ENCODE data around the gene DPY19L1.
"Not testable (repeated sequence)": the region's sequence is repeated elsewhere in the genome, so short reads cannot be mapped to it uniquely, and the experiment has no call there.

The DPY19L1 gene

DNA sequence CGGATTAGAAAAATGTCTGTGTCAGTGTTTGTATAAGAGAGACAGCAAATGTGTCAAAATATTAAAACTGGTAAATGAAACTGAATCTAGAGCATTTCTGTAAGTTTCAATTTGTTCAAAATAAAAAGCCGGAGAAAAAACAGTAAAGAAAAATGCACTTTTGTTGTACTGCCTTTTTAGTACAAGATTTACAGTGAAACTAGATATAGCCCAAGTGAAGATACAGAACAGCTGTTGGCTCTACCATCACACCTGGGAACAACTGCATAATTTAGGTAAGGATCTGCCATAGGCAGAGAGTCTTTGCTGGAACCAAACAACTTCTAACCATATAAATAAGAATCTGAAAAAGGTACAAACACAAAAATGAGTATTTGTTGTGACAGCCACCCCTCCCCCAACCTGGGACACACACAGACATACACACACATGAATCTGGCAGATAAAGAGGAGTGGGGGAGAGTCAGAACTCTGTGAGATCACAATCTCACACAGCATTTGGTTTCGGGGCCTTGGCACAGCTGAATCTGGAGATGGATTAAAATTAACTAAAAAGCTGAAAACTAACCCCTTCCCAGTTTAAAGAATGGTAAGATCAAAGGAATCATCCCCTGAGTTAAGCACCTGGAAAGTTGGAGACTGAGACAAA lies 54.8 kb downstream of the DPY19L1 start:
- TF ChIP-seq, protein P1, sequence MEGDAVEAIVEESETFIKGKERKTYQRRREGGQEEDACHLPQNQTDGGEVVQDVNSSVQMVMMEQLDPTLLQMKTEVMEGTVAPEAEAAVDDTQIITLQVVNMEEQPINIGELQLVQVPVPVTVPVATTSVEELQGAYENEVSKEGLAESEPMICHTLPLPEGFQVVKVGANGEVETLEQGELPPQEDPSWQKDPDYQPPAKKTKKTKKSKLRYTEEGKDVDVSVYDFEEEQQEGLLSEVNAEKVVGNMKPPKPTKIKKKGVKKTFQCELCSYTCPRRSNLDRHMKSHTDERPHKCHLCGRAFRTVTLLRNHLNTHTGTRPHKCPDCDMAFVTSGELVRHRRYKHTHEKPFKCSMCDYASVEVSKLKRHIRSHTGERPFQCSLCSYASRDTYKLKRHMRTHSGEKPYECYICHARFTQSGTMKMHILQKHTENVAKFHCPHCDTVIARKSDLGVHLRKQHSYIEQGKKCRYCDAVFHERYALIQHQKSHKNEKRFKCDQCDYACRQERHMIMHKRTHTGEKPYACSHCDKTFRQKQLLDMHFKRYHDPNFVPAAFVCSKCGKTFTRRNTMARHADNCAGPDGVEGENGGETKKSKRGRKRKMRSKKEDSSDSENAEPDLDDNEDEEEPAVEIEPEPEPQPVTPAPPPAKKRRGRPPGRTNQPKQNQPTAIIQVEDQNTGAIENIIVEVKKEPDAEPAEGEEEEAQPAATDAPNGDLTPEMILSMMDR (IDR thresholded peaks at IDR 0.05), result no peak
- H3K27ac ChIP-seq, result no peak overlapping the region
- H3K4me3 ChIP-seq, result no peak overlapping the region
- DNase-seq (ENCODE audit: low spot score), result no peak

DNA sequence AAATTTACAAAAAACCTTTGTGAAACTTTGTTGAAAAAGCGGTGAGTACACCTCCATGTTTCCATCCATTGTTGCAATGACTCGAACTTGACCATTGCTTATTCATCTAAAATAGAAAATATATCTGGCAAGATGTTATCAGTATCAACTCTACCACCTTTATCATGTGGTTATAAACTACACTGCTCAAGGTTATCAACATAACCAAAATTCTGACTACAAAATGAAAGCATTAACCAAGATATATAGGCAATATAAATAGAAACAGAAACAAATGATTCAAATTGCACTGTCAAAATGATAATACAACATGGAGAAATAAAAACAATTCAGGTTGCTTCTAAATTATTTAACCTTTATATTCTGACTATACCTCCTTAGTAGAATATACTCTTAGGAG lies 58.2 kb downstream of the DPY19L1 start:
- DNase-seq (ENCODE audit: low spot score); H3K27ac ChIP-seq; H3K4me3 ChIP-seq: not testable (repeated sequence)

DNA sequence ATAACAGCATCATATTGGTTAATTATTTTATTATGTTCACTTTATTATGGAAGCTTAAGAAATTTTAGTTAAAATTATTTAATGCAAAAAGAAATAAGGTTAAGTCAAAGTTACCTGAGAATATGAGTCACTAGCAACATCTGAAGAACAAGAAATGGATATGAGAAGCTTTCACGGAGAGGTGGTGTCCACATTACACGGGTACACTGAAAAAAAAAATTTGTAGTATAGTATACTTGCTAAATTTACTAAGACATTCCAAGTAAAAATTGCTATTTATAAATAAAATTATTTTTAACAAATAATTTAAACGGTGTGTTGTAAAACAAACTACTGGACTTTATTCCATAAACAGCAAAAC lies 63.9 kb downstream of the DPY19L1 start:
- H3K4me3 ChIP-seq, result no peak overlapping the region
- TF ChIP-seq, protein P1 (IDR thresholded peaks at IDR 0.05), result no peak
- no peak for DNase-seq (ENCODE audit: low spot score)
- no peak overlapping the region for H3K27ac ChIP-seq

DNA sequence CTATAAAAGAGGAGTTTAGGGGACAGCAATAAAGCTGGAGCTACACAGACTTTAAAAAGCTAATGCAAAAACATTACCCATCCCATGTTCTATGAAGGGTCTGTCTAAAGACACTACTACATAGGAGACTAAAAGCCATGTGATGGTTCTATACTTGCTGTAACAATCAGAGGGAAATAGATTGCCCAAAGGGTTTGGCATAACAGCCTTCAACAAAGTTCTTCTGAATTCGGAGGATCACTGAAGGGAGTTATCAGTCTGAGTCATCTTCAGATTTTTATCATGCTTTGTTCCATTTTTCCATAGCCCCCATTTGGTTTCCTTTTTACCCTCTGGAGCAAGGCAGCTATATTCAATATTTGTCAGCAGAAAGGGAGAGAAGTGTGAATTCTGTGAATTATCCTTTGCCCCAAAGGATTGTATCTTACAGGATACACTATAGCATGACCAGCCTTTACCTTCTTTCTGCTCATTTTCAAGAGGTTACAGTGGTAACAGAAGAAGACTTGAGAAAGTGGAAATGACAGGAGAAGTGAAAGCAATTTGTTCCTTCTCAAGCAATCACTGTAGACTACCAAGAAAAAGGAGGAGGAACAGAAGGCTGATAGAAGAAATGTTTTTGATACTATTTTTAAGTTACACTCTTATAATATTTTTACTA lies 64.4 kb downstream of the DPY19L1 start:
- not testable (repeated sequence) for H3K27ac ChIP-seq; DNase-seq (ENCODE audit: low spot score); H3K4me3 ChIP-seq

DNA sequence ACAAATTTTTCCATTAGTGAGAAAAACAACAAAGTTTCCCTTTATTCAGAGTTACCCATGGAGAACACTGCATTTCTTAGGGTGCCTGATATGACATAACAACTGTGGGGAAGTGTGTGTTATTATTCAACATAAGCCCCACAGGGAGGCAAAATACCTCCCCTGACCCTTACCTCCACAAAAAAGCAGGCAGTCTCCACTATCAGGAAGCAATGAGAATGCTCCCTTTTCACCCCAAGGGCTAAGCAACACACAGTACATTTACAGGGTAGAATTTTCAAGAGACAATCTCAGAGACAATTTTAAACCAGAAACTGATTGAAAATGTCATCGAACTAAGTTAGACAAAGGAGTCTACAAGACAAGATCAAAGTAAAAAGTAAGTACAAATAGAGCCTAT lies 69.5 kb downstream of the DPY19L1 start:
- DNase-seq (ENCODE audit: low spot score); H3K27ac ChIP-seq; H3K4me3 ChIP-seq: not testable (repeated sequence)

DNA sequence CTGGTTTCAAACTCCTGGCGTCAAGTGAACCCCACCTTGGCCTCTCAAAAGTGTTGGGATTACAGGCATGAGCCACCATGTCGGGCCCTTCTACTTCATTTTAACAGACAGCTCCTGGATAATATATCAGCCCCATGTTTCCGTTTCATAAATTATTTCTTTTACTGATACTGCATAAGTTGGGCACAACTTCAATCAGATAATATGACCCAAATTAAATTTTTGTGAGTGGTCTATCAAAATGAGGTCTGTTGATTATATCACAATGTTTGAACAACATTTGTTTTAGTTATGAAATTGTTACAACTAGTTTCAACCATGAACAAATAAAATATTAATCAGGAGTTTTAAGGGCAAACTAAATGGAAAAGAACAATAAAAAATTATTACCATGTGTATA lies 70.8 kb downstream of the DPY19L1 start:
- not testable (repeated sequence) for H3K27ac ChIP-seq; H3K4me3 ChIP-seq; DNase-seq (ENCODE audit: low spot score)

DNA sequence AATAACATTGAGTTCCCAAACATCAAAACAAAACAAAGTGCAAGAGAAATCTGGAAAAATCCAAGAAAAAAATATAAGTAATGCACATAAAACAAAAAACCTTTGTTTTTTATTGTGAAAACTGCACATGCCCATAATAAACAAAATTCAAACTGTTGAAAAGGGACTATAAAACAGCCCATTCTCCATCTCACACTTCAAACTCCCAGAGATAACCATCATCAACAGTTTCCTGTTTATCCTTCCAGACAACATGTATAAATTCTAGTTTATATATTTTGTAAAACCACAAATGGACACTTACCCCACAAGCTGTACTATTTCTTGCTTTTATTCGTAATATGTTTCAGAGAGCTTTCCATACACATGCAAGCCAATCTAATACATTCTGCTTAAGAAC lies 79.3 kb downstream of the DPY19L1 start:
- TF ChIP-seq, protein P1 (IDR thresholded peaks at IDR 0.05), result no peak
- no peak overlapping the region for H3K4me3 ChIP-seq
- no peak for DNase-seq (ENCODE audit: low spot score)
- no peak overlapping the region for H3K27ac ChIP-seq

DNA sequence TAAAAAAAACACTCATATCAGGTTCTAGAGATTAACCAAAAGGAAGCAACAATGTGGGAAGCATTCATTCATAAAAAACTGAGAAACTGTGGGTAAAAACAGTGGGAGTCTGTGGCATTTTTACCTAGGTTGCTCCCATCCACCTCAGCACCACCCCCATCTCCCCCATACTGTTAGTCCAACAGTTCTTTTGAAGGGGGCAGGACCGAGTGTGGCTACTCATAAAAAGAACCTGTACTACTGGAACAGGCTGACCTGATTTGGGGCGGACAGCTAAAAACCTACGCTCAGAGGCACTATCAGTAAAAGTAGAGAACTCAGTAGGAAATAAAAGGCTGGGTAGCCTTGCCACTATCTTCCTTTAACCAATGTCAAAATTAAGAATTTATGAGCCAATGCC lies 84.5 kb downstream of the DPY19L1 start:
- no peak overlapping the region for H3K27ac ChIP-seq
- TF ChIP-seq, protein P1 (IDR thresholded peaks at IDR 0.05), result no peak
- no peak for DNase-seq (ENCODE audit: low spot score)
- no peak overlapping the region for H3K4me3 ChIP-seq

DNA sequence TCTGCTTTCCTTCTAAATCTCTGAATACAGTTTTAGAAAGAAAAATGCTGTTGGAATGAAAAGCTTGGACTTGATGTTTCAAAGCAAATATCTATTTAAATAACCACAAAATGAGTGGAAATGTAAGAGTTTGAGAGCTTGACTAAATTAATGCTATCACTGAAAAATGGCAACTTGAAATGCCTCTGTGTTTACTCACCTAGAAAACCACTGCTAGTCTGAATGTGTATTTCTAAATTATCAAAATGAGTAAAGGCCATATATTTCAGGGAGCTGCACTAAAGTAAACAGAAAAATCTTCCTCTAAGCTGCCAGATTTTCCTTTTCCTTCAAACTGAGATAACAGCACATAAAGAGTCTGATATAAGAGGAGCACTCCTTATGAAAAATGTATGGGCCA lies 87.9 kb downstream of the DPY19L1 start:
- H3K27ac ChIP-seq, result no peak overlapping the region
- TF ChIP-seq, protein P1 (IDR thresholded peaks at IDR 0.05), result no peak
- no peak overlapping the region for H3K4me3 ChIP-seq
- no peak for DNase-seq (ENCODE audit: low spot score)

DNA sequence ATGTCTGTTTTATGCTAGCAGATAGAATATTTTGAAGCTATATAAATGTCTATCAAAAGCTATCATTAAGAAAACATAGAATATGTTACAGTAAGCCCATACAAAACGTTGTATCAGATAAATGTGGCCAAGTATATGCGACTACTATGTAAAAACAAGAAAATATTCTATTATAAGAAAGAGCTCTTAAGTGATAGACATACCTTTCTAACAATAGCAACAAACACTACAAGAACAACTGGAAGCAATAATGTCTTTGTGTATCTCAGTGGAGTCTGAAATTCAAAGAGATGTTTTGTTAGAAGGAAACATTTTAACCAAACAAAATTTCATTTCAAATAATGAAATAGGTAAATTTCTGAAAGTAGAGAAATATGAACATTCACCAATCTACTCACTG lies 89.9 kb downstream of the DPY19L1 start:
- not testable (repeated sequence) for DNase-seq (ENCODE audit: low spot score); H3K4me3 ChIP-seq; H3K27ac ChIP-seq

Measured in coronary artery (tissue), 2 donors.